ENCODE measurements around the gene DKKL1. TPM values are rescaled to one million over a fixed set of nuclear protein-coding genes. Genes with fewer than 3 reads are reported as not detected.

DKKL1 gene
- total RNA-seq, 1 donor from 2014 or later = 0.92 TPM

GRCh38 chr19:49374665-49375434 is 11.2 kb downstream of the DKKL1 start:
- Histone ChIP-seq H3K4me3 (no peak overlapping the region), H3K9me3 (peaks cover under 1% of the 10 kb centered on the region), H3K27me3 (ENCODE audit: low read depth) (no peaks in the 10 kb centered on the region), H3K4me1 (no peaks in the 10 kb centered on the region), H3K27ac (no peak overlapping the region), H3K36me3 (no peaks in the 10 kb centered on the region)
- DNase-seq (no peak), ATAC-seq (peak in 1 of 2 donors; percentile 21)
- intact Hi-C loops (cut with DNase I) = no loop called here
- TF ChIP-seq, protein P1, sequence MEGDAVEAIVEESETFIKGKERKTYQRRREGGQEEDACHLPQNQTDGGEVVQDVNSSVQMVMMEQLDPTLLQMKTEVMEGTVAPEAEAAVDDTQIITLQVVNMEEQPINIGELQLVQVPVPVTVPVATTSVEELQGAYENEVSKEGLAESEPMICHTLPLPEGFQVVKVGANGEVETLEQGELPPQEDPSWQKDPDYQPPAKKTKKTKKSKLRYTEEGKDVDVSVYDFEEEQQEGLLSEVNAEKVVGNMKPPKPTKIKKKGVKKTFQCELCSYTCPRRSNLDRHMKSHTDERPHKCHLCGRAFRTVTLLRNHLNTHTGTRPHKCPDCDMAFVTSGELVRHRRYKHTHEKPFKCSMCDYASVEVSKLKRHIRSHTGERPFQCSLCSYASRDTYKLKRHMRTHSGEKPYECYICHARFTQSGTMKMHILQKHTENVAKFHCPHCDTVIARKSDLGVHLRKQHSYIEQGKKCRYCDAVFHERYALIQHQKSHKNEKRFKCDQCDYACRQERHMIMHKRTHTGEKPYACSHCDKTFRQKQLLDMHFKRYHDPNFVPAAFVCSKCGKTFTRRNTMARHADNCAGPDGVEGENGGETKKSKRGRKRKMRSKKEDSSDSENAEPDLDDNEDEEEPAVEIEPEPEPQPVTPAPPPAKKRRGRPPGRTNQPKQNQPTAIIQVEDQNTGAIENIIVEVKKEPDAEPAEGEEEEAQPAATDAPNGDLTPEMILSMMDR (IDR thresholded peaks at IDR 0.05) = no peak

GRCh38 chr19:49378512-49378911 is 14.8 kb downstream of the DKKL1 start:
- no peak overlapping the region for H3K4me3 ChIP-seq
- H3K27ac ChIP-seq = no peak overlapping the region
- ATAC-seq (no peak), DNase-seq (no peak)
- no peaks in the 10 kb centered on the region for H3K27me3 ChIP-seq (ENCODE audit: low read depth)
- intact Hi-C loops (cut with DNase I) = no loop called here
- no peaks in the 10 kb centered on the region for H3K36me3 ChIP-seq
- H3K9me3 ChIP-seq = peaks cover 12% of the 10 kb centered on the region
- no peaks in the 10 kb centered on the region for H3K4me1 ChIP-seq
- TF ChIP-seq, protein P1 (IDR thresholded peaks at IDR 0.05) = no peak

DNA sequence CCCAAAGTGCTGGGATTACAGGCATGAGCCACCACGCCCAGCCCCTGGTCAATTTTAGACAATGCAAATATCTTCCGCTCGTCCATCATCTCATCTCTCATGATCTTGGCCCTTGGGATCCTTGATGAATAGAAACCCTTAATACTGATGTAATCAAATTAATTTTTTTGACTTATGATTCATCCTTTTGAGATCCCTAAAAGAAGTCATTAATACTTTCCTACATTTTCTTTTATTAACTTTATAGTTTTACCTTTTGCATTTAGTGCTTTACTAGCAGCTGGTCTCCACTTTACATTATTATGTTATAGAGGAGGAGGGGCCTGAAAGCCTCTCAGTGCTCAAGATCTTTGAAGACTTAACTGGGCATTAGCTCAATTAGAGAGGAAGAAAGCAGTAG is 16.7 kb downstream of the DKKL1 start:
- Histone ChIP-seq H3K36me3 (no peaks in the 10 kb centered on the region), H3K9me3 (peaks cover 12% of the 10 kb centered on the region), H3K4me3 (no peak overlapping the region), H3K27ac (no peak overlapping the region), H3K4me1 (no peaks in the 10 kb centered on the region), H3K27me3 (ENCODE audit: low read depth) (no peaks in the 10 kb centered on the region)
- TF ChIP-seq, protein P1 (IDR thresholded peaks at IDR 0.05) = no peak
- ATAC-seq (no peak), DNase-seq (no peak)
- intact Hi-C loops (cut with DNase I) = no loop called here

GRCh38 chr19:49382639-49383038 is 19.0 kb downstream of the DKKL1 start:
- H3K4me1 ChIP-seq = no peaks in the 10 kb centered on the region
- H3K9me3 ChIP-seq = peaks cover 12% of the 10 kb centered on the region
- TF ChIP-seq, protein P1 (IDR thresholded peaks at IDR 0.05) = no peak
- H3K36me3 ChIP-seq = no peaks in the 10 kb centered on the region
- no peaks in the 10 kb centered on the region for H3K27me3 ChIP-seq (ENCODE audit: low read depth)
- intact Hi-C loops (cut with DNase I) = no loop called here
- ATAC-seq (no peak), DNase-seq (no peak)
- no peak overlapping the region for H3K27ac ChIP-seq
- H3K4me3 ChIP-seq = no peak overlapping the region

GRCh38 chr19:49383599-49383998 is 19.9 kb downstream of the DKKL1 start:
- ATAC-seq (no peak), DNase-seq (no peak)
- H3K4me1 ChIP-seq = no peaks in the 10 kb centered on the region
- intact Hi-C loops (cut with DNase I) = no loop called here
- H3K27ac ChIP-seq = no peak overlapping the region
- TF ChIP-seq, protein P1 (IDR thresholded peaks at IDR 0.05) = no peak
- no peaks in the 10 kb centered on the region for H3K36me3 ChIP-seq
- H3K4me3 ChIP-seq = no peak overlapping the region
- H3K9me3 ChIP-seq = peaks cover 12% of the 10 kb centered on the region
- H3K27me3 ChIP-seq (ENCODE audit: low read depth) = no peaks in the 10 kb centered on the region
